HG03565 (cell line): ENCODE results near the gene ACBD5.

ENCODE experiments used
- ATAC-seq: cut with Tn5 transposase; IDR thresholded peaks from one replicate; pipeline ENCODE4 v1.9.1; 2021; ENCODE audit warnings: mild to moderate bottlenecking, moderate library complexity; ENCODE audit not compliant: unreplicated experiment

The ACBD5 gene

GRCh38 chr10:27153329-27153728 lies 87.3 kb downstream of the ACBD5 start:
- ATAC-seq: no peak

DNA sequence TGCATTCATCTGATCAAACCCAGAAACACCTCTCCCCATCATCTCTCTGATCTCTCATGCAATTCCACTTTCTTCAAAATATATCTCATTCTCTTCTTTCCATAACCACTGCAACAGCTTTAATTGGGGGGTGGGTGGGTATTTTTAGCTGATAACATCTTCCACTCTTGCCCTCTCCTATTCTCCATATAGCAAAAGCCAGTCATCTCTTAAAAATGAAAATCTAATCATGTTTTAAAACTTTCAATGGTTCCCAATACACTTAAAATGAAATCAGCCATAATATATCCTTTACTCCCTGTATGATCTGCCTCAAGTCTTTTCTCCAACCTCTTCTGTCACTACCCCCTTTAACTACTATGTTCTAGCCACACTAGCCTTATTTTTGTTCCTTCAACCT lies 87.9 kb downstream of the ACBD5 start:
- ATAC-seq: no peak

- ATAC-seq: no peak
Observed at GRCh38 chr10:27150261-27150660, 90.3 kb downstream of the ACBD5 start.

GRCh38 chr10:27147701-27148100 lies 92.9 kb downstream of the ACBD5 start:
- ATAC-seq: no peak

GRCh38 chr10:27145937-27146336 lies 94.7 kb downstream of the ACBD5 start:
- ATAC-seq: no peak
